Fibroblast of lung (primary cell): ENCODE results near the gene METTL14. TPM values are rescaled to one million over a fixed set of nuclear protein-coding genes. Genes with fewer than 3 reads are reported as not detected.

ENCODE experiments used
- DNase-seq, 2 donors: peaks; one replicate each; pipeline versions ENCODE4 v3.0.0 to v3.0.0-alpha.2; 2010; ENCODE audit warnings: low read depth in 2 of 2
- H2AFZ ChIP-seq: 2 replicates; pipeline ENCODE4 v1.5.1; 2012; ENCODE audit warnings: low read length, control low read depth, inconsistent platforms
- H3K27ac ChIP-seq: 2 replicates; pipeline ENCODE4 v1.5.1; 2011; ENCODE audit warnings: low read length, control low read depth; ENCODE audit not compliant: insufficient read depth
- H3K27me3 ChIP-seq: 2 replicates; pipeline ENCODE4 v1.5.1; 2011; ENCODE audit warnings: mild to moderate bottlenecking, low read length; ENCODE audit not compliant: control insufficient read depth, insufficient read depth
- H3K36me3 ChIP-seq: 2 replicates; pipeline ENCODE4 v1.5.1; 2011; ENCODE audit warnings: low read length; ENCODE audit not compliant: control insufficient read depth, insufficient read depth
- H3K4me1 ChIP-seq: 2 replicates; pipeline ENCODE4 v1.5.1; 2011; ENCODE audit warnings: low read length; ENCODE audit not compliant: control insufficient read depth, insufficient read depth; ENCODE audit errors: extremely low read depth
- H3K4me2 ChIP-seq: 2 replicates; pipeline ENCODE4 v1.5.1; 2011; ENCODE audit warnings: low read length, control low read depth; ENCODE audit not compliant: insufficient read depth; ENCODE audit errors: extremely low read depth
- H3K4me3 ChIP-seq, 4 experiments: fragments of 200-600 bp in 1 of 4; sonication (generic) in 1 of 4; replicated peaks in 1 of 4; 2 replicates each; pipeline ENCODE4 v1.5.1; 2011 to 2016; ENCODE audit warnings: low read length in 4 of 4, low read depth in 3 of 4, mild to moderate bottlenecking in 3 of 4, control low read depth in 2 of 4, inconsistent platforms in 1 of 4, mixed read lengths in 1 of 4; ENCODE audit not compliant: insufficient read depth in 1 of 4; ENCODE audit errors: control extremely low read depth in 1 of 4
- H3K79me2 ChIP-seq: 2 replicates; pipeline ENCODE4 v1.5.1; 2012; ENCODE audit warnings: mild to moderate bottlenecking, low read length, inconsistent platforms; ENCODE audit not compliant: control insufficient read depth, insufficient read depth
- H3K9ac ChIP-seq: 2 replicates; pipeline ENCODE4 v1.5.1; 2011; ENCODE audit warnings: mild to moderate bottlenecking, low read length, control low read depth; ENCODE audit not compliant: insufficient read depth
- H3K9me3 ChIP-seq: 2 replicates; pipeline ENCODE4 v1.5.1; 2012; ENCODE audit warnings: low read depth, low read length; ENCODE audit not compliant: control insufficient read depth, insufficient read depth
- H4K20me1 ChIP-seq: 2 replicates; pipeline ENCODE4 v1.5.1; 2011; ENCODE audit warnings: low read length; ENCODE audit not compliant: control insufficient read depth, insufficient read depth; ENCODE audit errors: extremely low read depth
- EZH2 ChIP-seq: IDR thresholded peaks from 2 replicates; pipeline ENCODE4 v1.5.1; 2012; ENCODE audit warnings: low read length, control low read depth, mild to moderate bottlenecking; ENCODE audit errors: missing control alignments
- polyA plus RNA-seq, 2 donors: library from polyadenylated mRNA; depleted of rRNA in 1 of 2; stranded (reverse) in 1 of 2; unstranded in 1 of 2; fragments of >200 nt; gene quantifications; 2 replicates each; pipeline ENCODE4 v1.2.1, GENCODE V29; 2011 to 2012; ENCODE audit warnings: missing spikeins in 1 of 2
- total RNA-seq: library from RNA; depleted of rRNA; stranded (reverse); fragments of >200 nt; gene quantifications from 2 replicates; pipeline ENCODE4 v1.2.1, GENCODE V29; 2014
- TF ChIP-seq, protein P1 (sequence below), 2 donors: IDR thresholded peaks in 1 of 2; conservative IDR thresholded peaks in 1 of 2; 1 replicate in 1 of 2; 2 replicates in 1 of 2; pipeline ENCODE4 v1.5.1; 2011 to 2012; ENCODE audit warnings: low read length in 2 of 2, control low read depth in 1 of 2, inconsistent platforms in 1 of 2, low read depth in 1 of 2, mild to moderate bottlenecking in 1 of 2

Gene METTL14
- total and polyA plus RNA-seq, 2 donors (not counting 1 experiment from before 2014, with no cell fraction given) = 18.2 to 29.7 TPM

DNA sequence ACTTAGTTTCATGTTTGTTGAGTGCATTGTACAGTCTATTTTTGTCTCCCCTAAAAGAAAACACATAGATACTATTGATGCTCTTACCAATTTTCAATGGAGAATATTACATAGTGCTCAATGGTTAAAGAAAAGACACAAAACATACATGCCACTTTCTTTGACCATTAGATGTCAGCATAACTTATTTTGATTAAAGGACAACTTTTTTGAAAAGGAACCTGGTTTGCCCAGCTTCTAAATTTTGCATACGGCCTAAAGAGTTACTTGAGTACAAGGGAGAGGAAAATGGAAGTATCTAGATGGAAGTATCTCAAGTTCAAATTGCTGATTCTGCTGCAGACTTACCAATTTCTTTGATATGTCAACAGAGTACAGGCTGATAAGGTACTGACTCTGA lies 68.5 kb downstream of the METTL14 start:
- no peak overlapping the region for H3K4me2 ChIP-seq
- peaks cover 10% of the 10 kb centered on the region for H3K4me1 ChIP-seq
- no peaks in the 10 kb centered on the region for H3K27me3 ChIP-seq
- H3K27ac ChIP-seq = no peak overlapping the region
- H4K20me1 ChIP-seq = no peaks in the 10 kb centered on the region
- no peaks in the 10 kb centered on the region for H3K9me3 ChIP-seq
- H3K79me2 ChIP-seq = peaks cover 8% of the 10 kb centered on the region
- TF ChIP-seq EZH2 = no peak
- TF ChIP-seq, protein P1, sequence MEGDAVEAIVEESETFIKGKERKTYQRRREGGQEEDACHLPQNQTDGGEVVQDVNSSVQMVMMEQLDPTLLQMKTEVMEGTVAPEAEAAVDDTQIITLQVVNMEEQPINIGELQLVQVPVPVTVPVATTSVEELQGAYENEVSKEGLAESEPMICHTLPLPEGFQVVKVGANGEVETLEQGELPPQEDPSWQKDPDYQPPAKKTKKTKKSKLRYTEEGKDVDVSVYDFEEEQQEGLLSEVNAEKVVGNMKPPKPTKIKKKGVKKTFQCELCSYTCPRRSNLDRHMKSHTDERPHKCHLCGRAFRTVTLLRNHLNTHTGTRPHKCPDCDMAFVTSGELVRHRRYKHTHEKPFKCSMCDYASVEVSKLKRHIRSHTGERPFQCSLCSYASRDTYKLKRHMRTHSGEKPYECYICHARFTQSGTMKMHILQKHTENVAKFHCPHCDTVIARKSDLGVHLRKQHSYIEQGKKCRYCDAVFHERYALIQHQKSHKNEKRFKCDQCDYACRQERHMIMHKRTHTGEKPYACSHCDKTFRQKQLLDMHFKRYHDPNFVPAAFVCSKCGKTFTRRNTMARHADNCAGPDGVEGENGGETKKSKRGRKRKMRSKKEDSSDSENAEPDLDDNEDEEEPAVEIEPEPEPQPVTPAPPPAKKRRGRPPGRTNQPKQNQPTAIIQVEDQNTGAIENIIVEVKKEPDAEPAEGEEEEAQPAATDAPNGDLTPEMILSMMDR (conservative IDR thresholded peaks at IDR 0.05 in 1 of 2, IDR thresholded peaks at IDR 0.05 in 1 of 2; ENCODE audit: low read depth in 1 of 2, low read length in 2 of 2) = peak in 1 of 2 donors; percentile 1
- peaks cover 10% of the 10 kb centered on the region for H3K36me3 ChIP-seq
- no peak for DNase-seq
- no peak overlapping the region for H3K4me3 ChIP-seq
- no peak overlapping the region for H3K9ac ChIP-seq
- no peak overlapping the region for H2AFZ ChIP-seq

DNA sequence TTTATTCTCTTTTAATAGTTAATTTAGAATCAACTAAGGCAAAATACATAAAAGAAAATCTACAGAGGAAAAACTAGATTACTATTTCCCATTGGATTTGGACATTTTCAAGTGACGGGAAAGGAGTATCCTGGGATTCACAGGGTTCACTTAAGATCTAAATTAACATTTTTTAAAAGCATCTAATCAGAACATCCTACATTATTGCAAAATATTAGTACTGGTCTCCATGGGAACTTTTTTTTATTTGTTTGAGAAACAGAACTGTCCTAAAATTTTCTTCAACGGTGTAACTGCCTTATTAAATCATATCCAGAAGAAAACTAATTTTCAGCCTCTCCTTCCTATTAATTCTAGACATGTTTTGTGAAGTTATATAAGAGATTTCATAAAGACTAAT lies 69.7 kb downstream of the METTL14 start:
- no peak overlapping the region for H3K9ac ChIP-seq
- DNase-seq = no peak
- H4K20me1 ChIP-seq = no peaks in the 10 kb centered on the region
- H3K4me3 ChIP-seq = no peak overlapping the region
- H3K27me3 ChIP-seq = no peaks in the 10 kb centered on the region
- H3K79me2 ChIP-seq = peaks cover 17% of the 10 kb centered on the region
- peaks cover 17% of the 10 kb centered on the region for H3K4me1 ChIP-seq
- H3K4me2 ChIP-seq = no peak overlapping the region
- peaks cover 8% of the 10 kb centered on the region for H3K36me3 ChIP-seq
- no peak overlapping the region for H2AFZ ChIP-seq
- H3K27ac ChIP-seq = no peak overlapping the region
- H3K9me3 ChIP-seq = no peaks in the 10 kb centered on the region
- TF ChIP-seq, protein P1 (conservative IDR thresholded peaks at IDR 0.05 in 1 of 2, IDR thresholded peaks at IDR 0.05 in 1 of 2; ENCODE audit: low read depth in 1 of 2, low read length in 2 of 2) = no peak
- TF ChIP-seq EZH2 = no peak

DNA sequence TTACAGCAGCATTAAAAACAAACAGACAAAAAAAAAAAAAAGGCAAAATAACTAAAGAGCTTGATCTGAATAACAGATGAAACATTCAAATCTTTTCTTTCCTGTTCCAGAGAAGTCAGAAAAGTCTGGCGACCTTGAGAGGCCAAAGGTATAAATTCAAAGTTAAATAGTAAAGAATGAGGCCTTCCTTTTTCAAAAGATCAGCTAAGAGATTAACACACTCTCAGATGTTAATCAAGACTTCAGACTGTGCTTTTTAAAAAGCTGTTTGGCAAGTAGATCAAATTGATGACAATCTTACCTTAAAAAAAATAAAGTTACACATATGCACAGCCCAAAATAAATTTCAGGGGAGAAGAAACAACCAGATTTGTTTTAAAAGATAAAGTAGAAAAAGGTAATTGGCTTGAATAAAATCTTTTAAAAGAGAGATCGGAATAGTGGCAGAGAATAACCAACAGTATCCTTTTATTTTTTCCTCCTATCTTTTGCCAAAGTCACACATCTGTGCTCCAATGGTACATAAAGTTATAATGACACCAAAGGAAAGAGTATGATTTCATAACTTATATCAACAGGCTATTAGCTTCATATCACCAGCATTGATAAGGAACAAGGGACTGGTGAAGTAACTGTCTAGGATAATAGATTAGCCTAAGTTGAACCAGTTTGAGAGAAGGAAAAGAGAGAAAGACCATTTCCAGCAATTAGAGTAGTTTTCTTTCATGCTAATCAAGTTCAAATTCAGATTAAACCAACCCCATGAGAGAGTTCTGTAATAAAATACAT lies 70.4 kb downstream of the METTL14 start:
- peaks cover 24% of the 10 kb centered on the region for H3K79me2 ChIP-seq
- TF ChIP-seq, protein P1 (conservative IDR thresholded peaks at IDR 0.05 in 1 of 2, IDR thresholded peaks at IDR 0.05 in 1 of 2; ENCODE audit: low read depth in 1 of 2, low read length in 2 of 2) = no peak
- H3K9me3 ChIP-seq = no peaks in the 10 kb centered on the region
- peaks cover 6% of the 10 kb centered on the region for H3K36me3 ChIP-seq
- no peak overlapping the region for H3K9ac ChIP-seq
- H2AFZ ChIP-seq = no peak overlapping the region
- no peak overlapping the region for H3K4me3 ChIP-seq
- H3K27ac ChIP-seq = no peak overlapping the region
- no peak for DNase-seq
- H3K4me2 ChIP-seq = no peak overlapping the region
- peaks cover 21% of the 10 kb centered on the region for H3K4me1 ChIP-seq
- H3K27me3 ChIP-seq = no peaks in the 10 kb centered on the region
- H4K20me1 ChIP-seq = no peaks in the 10 kb centered on the region
